NCI-H82 (cell line): Measurements from ENCODE around the gene NCLN.
A peak's percentile ranks its signal among the peaks of the same experiment; 100 is the strongest.
"Not testable (repeated sequence)": the region's sequence is repeated elsewhere in the genome, so short reads cannot be mapped to it uniquely, and the experiment has no call there.

ENCODE experiments used
- DNase-seq: peaks from one replicate; lab custom pipeline; 2025; lab: John Stamatoyannopoulos, UW

NCLN gene

GRCh38 chr19:3183721-3184641, 1.7 kb upstream of the NCLN start:
- DNase-seq, result no peak

GRCh38 chr19:3184847-3185460, 776 bp upstream of the NCLN start:
- DNase-seq, result peak; percentile 87

- DNase-seq, result no peak
Measured at GRCh38 chr19:3186160-3186688, 494 bp downstream of the NCLN start.

GRCh38 chr19:3186891-3187661, 1.3 kb downstream of the NCLN start:
- DNase-seq, result no peak

- DNase-seq, result no peak
Measured at GRCh38 chr19:3187662-3188511, 2.2 kb downstream of the NCLN start.

- DNase-seq, result no peak
Measured at GRCh38 chr19:3188627-3189596, 3.2 kb downstream of the NCLN start.

GRCh38 chr19:3189702-3190469, 4.2 kb downstream of the NCLN start:
- DNase-seq, result no peak

GRCh38 chr19:3190470-3190770, 4.7 kb downstream of the NCLN start:
- no peak for DNase-seq

GRCh38 chr19:3190921-3191805, 5.4 kb downstream of the NCLN start:
- no peak for DNase-seq

GRCh38 chr19:3191806-3192104, 6.0 kb downstream of the NCLN start:
- DNase-seq, result not testable (repeated sequence)

- DNase-seq, result no peak
Measured at GRCh38 chr19:3192228-3192635, 6.5 kb downstream of the NCLN start.

GRCh38 chr19:3192684-3193083, 7.0 kb downstream of the NCLN start:
- DNase-seq, result no peak

GRCh38 chr19:3193256-3194105, 7.8 kb downstream of the NCLN start:
- no peak for DNase-seq

- DNase-seq, result no peak
Measured at GRCh38 chr19:3194106-3195087, 8.7 kb downstream of the NCLN start.

- no peak for DNase-seq
Measured at GRCh38 chr19:3196064-3196932, 10.6 kb downstream of the NCLN start.

GRCh38 chr19:3196933-3197205, 11.1 kb downstream of the NCLN start:
- no peak for DNase-seq
